Kasumi-1 (cell line): ENCODE measurements around the gene PDGFD.
A peak's percentile ranks its signal among the peaks of the same experiment; 100 is the strongest.

Experiments used
- DNase-seq, 2 experiments: peaks; one replicate each; lab custom pipeline; 2025; lab: John Stamatoyannopoulos, UW

The PDGFD gene

GRCh38 chr11:103920933-103921332, 243.0 kb downstream of the PDGFD start:
- DNase-seq = peak; percentile 20

DNA sequence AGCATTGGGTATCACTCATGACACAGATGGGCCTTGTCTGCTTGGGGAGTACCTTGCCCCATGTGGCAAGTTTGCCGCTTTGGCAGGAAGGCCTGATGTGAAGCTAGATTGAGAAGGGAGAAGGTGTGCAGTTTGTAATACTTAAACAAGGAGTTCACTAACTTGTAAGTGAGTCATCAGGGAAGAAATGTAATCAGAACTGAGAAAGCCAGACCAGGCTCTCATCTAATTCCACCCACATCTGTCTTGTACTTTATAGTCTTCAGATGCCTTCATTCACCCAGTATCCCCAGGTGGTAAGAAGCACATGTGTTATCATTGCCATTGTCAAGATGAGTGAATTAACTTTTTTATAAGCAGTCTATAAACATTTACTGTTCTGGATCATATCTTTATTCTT, 243.5 kb downstream of the PDGFD start:
- DNase-seq = no peak

GRCh38 chr11:103910721-103911120, 253.2 kb downstream of the PDGFD start:
- no peak for DNase-seq

DNA sequence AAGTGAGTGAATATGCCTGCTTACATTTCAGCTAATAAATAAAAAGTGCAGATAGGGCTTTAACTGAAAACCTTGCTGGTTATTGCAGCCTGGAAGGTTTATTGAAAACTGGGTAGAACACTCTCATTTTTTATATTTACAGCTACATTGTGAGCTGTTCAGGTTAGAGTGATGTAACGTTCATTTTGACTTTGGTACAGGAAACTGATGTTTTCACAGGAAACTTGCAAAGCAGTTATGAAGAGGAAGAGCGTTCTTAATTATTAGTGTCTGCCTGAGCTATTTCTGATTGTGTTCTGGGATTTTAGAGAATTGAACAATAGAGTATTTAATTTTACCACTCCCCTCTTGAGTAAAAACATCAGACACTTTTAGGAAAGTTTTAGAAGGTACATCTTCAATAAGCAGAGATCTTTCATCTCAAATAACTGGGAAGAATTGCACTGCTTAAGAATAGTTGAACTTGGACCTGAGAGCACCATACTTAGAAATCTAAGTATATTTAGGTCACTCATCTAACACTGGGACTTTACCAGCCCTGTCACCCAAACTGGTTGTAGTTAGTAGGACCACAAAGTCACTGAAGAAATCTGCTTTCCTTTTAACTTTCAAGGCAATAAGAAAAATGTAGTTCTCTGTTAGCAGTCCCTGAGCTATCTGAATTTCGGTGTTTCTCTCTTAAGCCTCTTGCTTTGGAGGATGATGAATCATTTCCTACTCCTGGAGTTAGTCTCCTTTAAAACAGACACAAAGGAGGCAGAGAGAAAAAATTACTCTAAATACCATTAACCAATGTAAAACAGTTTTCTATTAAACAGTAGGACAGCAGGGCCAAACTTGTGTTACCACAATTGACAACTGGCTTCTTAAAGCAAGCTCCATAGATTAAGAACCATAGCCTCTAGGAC, 256.1 kb downstream of the PDGFD start:
- DNase-seq = peak; percentile 44 to 47

GRCh38 chr11:103907136-103907535, 256.8 kb downstream of the PDGFD start:
- no peak for DNase-seq

- DNase-seq = no peak
Observed at GRCh38 chr11:103906291-103906867, 257.6 kb downstream of the PDGFD start.

- no peak for DNase-seq
Observed at GRCh38 chr11:103904324-103904667, 259.7 kb downstream of the PDGFD start.

DNA sequence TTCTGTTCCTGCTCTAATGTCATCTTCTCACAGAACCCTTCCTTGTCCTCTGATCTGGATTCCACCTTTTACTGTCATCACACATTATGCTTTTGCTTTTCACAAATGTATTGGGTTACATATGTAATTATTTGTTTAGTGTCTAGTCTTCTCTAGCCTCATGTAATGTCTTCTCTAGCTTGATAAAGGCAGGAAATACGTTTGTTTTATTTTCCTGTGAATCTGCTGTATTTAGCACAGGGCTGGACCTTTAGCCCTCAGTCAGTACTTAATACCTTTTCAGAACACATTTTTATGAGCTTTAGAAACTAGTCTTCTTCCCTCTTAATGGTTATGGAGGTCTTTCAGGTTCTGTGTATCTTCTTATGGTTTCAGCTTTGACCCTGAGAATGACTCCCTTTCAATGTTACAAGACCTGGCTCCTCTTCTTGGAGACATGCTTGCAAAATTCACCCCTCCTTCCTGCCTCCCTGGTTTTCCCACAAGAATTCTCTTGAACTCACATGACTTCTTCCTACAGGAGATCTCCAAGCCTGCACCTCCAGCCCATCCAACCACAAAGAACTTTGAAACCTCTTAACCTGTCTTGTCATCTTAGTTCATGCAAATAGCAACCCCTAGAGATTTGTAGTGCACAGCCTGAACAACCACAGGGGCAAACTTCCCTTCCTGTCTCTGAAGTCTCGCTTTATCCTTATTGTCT, 260.2 kb downstream of the PDGFD start:
- DNase-seq = peak in 1 of 2 experiments; percentile 27

DNA sequence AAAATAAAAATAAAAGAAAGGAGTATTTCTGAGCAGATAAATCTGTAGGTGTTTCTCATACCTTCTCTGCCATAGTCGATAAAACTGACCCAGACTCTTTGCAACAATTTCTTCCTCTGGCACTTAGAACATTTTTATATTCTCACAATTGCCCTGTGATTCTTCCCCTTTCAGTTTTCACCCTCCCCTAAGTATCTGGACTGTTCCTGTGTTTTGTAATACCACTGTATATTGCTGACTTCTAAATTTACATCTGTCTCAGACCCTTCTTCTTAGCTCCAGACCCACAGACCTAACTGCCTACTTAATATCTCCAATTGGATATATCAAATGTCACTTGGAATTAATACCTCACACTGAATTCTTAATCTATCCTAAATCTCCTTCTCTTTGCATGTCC, 261.0 kb downstream of the PDGFD start:
- peak; percentile 17 to 18 for DNase-seq

GRCh38 chr11:103901656-103902055, 262.3 kb downstream of the PDGFD start:
- no peak for DNase-seq

GRCh38 chr11:103898577-103899336, 265.2 kb downstream of the PDGFD start:
- no peak for DNase-seq

- no peak for DNase-seq
Observed at GRCh38 chr11:103898065-103898464, 265.9 kb downstream of the PDGFD start.

DNA sequence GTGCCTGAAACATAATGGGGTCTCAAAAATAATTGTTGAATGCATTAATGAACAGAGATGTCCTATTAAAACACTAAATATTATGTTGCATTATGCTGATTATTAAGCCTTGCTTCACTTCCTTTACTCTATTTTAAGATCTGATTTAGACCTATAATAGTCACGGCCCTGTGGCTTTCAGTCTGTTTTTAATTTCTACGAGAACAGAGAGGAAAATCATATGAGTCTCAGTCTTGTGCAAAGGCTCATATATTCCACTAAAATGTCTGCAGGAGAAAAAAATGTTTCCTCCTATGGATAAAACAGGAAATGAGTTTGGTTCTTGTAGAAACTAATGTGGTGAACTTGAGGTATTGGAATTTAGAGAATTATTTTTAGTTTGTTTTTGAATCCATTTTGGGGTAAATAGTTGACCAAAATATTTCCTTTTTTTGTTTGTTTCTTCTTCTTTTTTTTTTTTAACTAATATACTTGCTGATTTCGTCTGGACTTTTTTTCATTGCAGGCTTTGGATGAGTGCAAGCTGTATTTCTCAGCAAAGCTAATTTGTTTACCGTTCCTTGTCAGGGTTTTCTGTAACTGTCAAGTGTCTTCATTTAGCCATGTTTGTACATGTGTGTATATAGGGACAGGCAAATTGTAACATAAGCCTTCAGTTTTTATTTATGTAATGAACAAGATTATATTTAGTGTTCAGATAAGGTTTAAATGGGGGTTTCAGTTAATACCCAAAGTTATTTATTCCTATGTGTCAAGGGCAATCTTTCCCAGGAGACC, 266.6 kb downstream of the PDGFD start:
- peak; percentile 30 to 46 for DNase-seq

DNA sequence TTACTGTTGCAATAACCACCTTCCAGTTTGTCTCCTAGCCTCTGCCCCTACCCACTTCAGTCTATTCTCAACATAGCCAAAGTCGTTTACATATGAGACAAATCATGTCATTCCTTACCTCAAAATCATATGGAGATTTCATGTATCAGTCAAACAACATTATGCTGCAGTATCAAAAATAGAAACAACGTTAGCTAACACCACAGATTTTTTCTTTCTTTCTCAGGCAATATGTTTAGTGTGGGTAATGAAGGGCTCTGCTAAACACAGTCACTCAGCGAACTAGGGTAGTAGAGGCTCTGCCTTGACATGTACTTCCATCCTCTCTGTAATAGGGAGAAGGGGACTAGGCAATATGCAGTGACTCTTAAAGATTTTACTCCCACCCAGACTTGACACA, 268.8 kb downstream of the PDGFD start:
- DNase-seq = no peak

DNA sequence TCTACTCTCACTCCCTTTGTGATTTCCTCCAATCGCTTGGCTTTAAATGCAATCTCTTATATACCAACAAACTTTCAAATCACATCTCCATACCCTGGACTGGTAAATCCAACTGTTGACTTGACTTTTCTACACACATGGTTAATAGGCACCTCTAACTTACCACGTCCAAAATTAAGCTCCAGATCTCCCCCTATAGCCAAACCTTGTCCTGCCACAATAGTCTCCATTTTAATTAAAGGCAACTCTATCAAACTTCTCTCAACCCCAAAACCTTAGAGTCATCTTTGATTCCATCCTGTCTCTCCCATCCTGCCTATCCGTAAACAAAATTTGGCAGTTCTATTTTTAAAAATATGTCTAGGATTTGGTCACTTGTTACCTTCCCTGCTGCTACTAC, 269.3 kb downstream of the PDGFD start:
- DNase-seq = no peak

DNA sequence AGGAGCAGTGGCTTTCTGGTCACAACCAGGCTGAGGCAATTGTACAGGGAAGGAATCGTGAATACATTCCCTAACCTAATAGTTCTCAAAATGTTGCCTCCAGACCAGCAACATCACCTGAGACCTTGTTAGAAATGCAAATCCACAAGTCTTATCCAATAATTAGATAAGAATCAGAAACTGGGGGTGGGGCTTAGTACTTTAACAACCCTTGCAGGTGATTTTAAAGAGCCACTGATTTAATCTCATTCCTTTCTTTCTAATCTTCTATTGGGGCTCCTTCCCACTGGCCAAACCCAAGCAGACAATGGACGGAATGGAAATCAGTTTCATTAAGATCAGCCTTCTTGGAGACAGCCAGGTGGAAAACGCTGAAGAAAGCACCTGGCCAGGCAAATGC, 269.9 kb downstream of the PDGFD start:
- no peak for DNase-seq

DNA sequence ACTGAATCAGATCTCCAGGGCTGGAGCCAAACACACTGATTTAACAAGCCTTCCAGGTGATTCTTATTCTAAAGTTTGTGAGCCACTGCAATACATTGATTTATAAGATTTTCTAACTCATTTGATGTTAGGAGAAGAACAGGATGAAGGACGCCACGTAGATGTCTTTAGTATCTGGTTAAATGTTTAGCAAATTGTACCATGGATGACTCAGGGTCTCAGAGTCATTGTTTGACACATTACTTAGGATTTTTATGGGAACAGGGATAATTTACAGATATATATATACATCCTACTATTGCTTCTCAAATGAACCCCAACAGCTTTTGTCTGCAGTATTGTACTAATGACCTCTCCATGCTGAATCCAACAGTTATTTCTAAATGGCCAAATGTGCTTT, 270.6 kb downstream of the PDGFD start:
- DNase-seq = no peak

DNA sequence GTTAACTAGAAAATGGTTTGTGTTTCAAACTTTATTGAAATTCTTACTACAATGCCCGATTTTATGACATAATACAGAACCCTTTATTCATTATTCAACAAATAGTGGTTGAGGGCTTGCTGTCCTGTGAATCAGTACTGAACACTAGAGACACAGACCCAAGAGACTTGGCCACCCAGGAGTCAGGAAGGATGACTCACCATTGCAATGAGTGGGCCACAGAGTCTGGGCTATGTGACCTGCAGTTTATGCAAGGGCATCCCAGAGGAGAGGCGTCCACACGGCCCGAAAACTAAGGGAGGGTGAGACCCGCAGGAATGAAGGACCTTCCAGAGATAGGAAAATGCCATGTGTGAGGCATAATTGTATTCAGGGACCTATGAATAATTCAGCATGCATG, 271.3 kb downstream of the PDGFD start:
- no peak for DNase-seq

- no peak for DNase-seq
Observed at GRCh38 chr11:103890654-103891053, 273.3 kb downstream of the PDGFD start.

- DNase-seq = no peak
Observed at GRCh38 chr11:103889679-103890078, 274.3 kb downstream of the PDGFD start.

DNA sequence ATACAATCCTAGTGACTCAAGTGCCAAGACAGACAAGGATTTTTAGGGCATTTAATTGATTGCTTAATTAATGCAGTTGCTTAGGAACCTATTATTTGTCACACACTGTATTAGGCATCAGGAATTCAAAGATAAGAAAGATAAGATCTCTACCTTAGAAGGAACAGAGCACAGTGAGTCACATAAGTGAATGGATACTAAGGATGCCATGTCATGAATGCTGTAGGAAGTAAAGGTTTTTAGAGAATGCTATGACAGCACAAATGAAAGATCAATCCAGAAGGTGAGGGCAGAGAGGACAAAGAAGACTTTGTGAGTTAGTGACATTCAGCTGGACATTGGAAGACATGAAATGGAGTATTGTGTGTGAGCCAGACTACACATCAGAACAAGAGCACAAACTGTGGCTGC, 275.4 kb downstream of the PDGFD start:
- DNase-seq = no peak
